Stimulated activated CD4-positive, alpha-beta T cell treated with anti-CD3 and anti-CD28 coated beads, Interleukin-1b, Interleukin-23, amount 100 ng/mL, for 48 hours (primary cell): ENCODE results near the gene ITGA3.

Source experiments
- DNase-seq: peaks from one replicate; pipeline ENCODE4 v3.0.0-alpha.2; 2020

ITGA3 gene

DNA sequence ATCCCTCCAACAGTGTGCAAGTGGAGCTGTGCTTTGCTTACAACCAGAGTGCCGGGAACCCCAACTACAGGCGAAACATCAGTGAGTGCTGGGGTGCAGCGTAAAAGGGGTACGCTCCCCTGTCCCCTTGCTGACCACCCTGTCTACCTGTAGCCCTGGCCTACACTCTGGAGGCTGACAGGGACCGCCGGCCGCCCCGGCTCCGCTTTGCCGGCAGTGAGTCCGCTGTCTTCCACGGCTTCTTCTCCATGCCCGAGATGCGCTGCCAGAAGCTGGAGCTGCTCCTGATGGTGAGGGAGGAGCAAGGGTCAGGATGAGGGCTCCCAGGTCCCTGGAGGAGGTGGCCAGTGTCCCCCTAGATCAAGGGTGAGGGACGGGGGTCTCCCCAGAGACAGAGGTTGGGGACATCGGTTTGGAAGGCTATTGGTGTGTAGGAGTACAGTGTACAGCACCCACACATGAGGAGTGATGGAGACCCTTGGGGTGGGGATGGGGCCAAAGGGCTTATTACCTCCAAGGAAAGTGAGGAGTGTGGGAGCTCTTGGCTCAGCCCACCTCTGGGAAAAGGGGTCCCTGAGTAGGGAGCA lies 19.6 kb downstream of the ITGA3 start:
- DNase-seq: no peak

DNA sequence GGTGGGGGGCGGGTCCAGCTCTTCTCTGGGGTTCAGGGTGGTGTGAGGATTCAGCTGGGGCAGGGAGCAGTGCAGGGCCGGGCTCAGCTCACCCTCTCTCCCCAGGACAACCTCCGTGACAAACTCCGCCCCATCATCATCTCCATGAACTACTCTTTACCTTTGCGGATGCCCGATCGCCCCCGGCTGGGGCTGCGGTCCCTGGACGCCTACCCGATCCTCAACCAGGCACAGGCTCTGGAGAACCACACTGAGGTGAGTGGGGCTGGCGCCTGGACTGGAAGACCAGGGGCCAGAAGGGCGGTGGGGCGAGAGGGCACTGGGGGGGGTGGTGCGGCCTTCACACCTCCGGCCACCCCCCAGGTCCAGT lies 20.3 kb downstream of the ITGA3 start:
- DNase-seq: no peak

DNA sequence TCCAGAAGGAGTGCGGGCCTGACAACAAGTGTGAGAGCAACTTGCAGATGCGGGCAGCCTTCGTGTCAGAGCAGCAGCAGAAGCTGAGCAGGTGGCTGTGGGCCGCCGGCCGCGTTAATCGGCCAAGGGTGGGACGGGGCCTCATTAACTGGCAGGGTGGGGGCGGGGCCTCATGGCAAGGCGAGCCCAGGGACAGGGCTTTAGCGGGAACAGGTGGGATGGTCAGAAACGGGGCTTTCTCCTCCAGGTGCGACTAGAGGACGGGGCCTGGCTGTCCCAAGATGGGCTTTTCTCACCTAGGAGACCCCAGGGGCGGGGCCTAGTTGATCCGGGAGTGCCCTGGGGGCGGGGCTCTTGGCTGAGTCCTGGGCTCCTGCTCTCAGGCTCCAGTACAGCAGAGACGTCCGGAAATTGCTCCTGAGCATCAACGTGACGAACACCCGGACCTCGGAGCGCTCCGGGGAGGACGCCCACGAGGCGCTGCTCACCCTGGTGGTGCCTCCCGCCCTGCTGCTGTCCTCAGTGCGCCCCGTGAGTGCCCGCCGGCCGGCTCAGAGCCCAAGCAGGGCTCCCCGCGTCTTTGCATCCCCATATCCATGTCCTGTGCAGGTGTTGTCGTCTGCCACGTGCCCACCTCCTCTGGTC lies 20.8 kb downstream of the ITGA3 start:
- DNase-seq: no peak

DNA sequence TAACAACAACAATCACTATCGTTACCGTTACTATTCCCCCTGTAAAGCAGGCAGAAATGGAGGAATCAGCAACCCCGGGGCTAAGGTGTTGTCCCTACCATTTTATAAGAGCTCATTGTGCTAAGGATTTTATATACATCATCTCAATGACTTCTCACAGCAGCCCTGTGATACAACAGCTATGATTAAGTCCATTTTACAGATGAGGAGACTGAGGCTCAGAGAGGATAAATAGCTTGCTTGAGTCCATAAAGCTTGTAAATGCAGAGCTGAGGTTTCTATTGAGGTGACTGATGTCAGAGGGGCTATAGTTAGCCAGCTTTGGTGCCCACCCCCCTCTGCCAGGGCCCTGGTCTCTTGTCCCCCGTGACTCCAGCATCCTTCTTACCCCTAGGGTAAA lies 22.5 kb downstream of the ITGA3 start:
- no peak for DNase-seq

DNA sequence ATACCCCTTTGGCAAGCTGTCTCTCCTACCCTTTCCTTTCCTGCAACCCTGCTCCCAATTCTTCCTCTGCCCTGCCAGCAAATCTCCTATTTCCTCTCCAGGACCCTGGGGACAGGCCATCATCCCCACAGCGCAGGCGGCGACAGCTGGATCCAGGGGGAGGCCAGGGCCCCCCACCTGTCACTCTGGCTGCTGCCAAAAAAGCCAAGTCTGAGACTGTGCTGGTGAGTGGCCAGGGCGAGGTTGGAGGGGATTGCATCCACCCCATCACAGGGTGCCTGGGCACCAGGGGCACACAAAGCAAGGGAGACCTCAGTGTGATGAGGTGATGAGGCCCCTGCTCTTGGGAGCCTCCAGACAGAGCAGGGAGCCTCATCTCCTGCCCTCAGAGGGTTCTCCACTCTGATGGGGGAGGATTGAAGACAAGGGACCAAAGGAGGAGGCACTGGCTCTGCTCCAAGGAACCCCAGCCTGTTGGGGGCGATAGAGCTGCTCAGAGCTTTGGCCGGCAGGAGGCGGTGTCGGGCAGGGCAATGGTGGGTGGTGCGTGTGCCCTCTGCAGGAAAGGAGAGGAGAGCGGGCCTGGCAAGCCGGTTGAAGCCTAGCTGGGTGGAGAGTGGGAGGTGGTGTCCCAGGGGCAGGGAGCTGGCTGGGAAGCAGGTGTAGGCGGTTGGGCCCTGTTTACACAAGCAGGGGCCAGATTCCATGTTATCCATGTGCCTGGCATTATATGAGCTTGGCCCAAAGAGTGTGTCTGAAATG lies 23.6 kb downstream of the ITGA3 start:
- no peak for DNase-seq

DNA sequence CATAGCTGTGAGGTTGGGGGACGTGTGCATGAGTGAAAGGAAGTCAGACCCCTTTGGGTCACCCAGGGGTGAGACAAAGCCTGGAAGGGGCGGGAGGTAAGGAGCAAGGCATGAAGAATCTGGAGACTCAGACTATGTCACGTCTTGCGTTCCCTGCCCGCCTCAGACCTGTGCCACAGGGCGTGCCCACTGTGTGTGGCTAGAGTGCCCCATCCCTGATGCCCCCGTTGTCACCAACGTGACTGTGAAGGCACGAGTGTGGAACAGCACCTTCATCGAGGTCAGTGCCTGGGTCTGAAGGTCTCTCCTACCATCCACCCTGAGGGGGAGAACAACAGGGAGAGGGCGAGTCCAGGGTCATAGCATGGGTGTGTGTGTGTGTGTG lies 24.2 kb downstream of the ITGA3 start:
- no peak for DNase-seq

DNA sequence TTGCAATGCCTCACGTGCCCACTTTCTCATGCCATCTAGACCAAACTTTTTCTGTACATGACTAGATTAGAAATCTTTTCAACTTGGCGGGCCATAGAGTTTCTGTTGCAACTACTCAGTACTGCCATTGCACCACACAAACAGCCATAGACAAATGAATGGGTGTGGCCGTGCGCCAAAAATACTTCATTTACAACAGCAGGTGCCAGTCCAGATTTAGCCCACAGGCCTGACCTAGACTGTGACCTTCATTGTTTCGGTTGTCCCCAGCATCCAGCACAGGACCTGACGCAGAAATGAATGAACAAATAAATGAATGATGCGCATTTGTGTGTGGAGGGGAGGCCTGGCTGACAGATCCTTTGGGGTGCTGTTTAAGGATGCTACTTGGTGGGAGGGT lies 24.9 kb downstream of the ITGA3 start:
- DNase-seq: no peak

DNA sequence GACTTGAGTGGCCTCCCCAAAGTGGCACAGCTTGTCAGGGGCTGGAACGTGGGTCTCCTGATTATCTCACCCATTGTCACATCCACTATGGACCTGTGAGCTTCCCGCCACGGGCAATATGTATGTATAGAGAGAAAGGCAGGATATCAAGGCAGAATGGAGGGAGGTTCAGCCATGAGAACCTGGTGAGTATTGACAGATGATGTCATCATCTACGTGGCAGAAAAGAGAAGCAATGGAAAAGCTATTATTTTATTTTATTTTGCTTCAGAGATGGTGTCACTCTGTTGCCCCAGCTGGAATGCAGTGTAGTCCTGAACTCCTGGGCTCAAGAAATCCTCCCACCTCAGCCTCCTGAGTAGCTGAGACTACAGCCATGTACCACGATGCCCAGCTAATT lies 25.8 kb downstream of the ITGA3 start:
- DNase-seq: no peak

DNA sequence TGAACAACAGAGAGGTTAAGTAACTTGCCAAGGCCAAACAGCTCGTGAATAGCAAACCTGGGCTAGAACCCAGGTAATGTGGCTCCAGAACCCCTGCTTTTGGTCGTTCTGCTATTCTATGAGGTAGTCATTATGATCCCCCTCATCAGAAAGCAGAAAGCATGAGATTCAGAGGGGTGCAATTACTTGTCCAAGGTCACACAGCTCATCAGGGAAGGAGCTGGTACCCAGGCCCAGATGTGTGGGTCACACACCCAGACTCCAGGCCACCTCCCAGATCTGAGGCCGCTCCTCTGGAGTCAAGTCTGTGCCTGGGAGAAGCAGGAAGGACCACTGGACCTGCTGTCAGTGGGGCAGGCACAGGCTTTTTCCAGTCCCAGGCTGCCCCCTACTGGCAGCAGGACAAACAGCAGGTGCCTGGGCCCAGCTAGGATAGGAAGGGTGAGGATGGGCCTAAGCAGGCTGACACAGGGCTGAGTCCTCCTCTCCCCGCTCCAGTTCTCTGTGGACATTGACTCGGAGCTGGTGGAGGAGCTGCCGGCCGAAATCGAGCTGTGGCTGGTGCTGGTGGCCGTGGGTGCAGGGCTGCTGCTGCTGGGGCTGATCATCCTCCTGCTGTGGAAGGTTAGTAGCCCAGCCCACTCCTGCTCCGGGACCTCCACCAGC lies 31.5 kb downstream of the ITGA3 start:
- peak; percentile 78 for DNase-seq

DNA sequence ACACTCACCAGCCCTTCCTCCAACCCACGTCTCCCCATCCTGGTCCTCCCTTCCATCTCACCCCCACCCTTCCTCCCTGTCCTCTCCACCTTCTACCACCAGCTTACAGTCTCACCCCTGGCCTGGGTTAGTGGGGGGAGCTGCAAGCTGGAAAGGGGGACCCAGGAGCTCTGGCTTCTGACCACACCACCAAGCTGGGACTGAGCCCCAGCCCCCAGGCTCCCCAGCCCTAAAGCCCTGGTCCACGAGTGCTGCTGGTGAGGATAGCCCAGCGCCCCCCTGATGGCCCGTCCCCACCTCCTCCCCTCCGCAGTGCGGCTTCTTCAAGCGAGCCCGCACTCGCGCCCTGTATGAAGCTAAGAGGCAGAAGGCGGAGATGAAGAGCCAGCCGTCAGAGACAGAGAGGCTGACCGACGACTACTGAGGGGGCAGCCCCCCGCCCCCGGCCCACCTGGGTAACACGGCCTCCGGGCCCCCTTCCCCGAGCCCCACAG lies 32.0 kb downstream of the ITGA3 start:
- DNase-seq: no peak

DNA sequence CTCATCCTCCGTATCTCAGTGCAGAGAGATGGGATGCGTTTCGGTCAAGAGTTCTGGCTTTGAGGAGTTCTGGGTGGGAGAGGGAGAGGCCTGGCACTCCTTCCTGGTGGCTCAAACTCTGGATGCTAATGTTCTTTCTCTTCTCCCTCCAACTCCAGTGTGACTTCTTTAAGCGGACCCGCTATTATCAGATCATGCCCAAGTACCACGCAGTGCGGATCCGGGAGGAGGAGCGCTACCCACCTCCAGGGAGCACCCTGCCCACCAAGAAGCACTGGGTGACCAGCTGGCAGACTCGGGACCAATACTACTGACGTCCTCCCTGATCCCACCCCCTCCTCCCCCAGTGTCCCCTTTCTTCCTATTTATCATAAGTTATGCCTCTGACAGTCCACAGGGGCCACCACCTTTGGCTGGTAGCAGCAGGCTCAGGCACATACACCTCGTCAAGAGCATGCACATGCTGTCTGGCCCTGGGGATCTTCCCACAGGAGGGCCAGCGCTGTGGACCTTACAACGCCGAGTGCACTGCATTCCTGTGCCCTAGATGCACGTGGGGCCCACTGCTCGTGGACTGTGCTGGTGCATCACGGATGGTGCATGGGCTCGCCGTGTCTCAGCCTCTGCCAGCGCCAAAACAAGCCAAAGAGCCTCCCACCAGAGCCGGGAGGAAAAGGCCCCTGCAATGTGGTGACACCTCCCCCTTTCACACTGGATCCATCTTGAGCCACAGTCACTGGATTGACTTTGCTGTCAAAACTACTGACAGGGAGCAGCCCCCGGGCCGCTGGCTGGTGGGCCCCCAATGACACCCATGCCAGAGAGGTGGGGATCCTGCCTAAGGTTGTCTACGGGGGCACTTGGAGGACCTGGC lies 33.3 kb downstream of the ITGA3 start:
- no peak for DNase-seq

DNA sequence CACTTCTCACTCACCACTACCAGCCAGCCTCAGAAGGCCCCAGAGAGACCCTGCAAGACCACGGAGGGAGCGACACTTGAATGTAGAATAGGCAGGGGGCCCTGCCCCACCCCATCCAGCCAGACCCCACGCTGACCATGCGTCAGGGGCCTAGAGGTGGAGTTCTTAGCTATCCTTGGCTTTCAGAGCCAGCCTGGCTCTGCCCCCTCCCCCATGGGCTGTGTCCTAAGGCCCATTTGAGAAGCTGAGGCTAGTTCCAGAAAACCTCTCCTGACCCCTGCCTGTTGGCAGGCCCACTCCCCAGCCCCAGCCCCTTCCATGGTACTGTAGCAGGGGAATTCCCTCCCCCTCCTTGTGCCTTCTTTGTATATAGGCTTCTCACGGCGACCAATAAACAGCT lies 34.2 kb downstream of the ITGA3 start:
- no peak for DNase-seq

DNA sequence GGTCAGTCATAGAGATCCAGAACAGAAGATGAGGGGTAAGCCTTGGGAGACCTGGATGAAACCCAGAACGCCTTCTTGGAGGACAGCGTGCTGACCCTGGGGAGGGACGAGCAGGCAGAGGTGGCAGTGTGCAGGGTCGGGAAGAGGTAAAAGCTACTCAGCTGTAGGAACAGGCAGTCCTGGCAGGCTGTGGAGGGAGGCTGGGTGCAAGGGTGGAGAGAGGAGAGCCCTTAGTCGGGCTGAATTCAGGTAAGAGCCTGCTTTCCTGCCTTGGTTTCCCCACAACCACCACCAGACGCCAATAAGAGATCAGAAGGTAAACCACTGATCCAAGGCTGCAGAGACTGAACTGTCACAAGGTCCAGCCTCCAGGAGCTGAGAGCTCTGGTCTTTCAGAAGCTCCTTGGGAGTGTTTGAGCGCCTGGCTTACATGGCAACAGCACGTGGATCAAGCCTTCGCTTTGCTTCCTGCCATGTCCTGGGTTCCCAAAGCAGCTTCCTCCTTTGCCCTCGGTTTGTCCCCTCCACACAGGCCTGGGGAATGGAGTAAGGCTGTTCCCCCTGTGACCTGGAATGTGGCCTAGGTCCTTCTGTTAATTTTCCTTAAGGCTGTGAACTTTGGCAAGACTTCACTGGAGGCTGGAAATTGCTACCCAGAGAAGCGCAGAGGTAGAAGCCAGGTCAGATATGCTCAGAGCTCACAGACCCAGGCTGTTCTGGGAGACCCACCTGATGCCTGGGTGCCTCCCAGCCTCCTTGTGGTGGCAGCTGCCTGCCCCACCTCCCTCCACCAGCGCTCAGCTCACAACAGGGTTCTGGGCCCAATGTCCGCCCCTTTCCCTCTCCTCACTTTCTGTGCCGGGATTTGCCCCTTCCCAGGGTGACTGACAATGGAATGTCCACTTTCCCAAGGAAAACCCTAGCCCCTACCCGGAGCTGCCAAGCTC lies 35.3 kb downstream of the ITGA3 start:
- DNase-seq: no peak

DNA sequence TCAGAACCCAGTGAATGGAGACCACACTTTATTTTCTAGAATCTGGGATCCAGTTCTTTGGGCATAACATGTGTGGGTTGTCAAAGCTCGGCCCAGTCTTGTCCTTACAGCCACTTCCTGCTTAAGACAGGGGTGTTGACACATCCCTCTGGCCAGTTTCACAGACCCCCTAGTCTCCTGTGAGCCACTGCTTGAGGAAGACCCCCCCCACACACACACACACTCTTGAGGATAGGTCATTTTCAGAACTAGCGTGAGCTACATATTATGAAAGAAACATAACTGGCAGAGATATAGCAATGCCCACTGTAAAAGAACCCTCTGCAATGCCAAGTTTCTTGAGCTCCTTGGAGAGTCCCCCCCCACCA lies 36.0 kb downstream of the ITGA3 start:
- no peak for DNase-seq

DNA sequence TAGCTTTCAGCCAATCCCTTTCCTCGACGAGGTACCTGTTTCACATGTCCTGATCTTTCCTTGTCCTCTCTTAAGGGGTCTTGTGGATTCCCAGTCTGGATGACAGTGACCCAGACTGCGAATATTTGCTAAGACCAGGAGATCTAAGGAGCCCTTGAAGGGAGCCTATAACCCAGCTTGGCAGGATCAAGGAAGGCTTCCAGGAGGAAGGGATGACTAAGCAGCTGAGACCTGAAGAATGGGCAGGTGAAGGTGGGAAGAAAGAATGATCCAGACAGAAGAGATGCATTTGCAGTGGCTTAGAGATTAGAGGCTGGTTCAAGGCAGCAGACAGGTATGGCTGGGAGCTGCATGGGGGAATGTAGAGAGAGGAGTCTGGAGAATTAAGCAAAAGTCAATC lies 37.3 kb downstream of the ITGA3 start:
- DNase-seq: no peak

DNA sequence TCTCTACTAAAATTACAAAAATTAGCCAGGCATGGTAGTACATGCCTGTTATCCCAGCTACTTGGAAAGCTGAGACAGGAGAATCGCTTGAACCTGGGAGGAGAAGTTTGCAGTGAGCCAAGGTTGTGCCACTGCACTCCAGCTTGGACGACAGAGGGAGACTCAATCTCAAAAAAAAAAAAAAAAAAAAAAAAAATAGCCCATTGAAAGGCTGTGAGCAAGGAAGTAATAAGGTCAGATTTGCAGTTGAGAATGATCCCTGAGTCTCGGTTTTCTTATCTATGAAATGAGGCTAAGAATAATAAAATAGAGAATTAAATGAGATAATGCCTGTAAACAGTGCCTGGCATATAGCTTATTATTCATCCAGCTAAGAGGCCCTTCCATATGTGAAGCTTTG lies 37.9 kb downstream of the ITGA3 start:
- DNase-seq: no peak

DNA sequence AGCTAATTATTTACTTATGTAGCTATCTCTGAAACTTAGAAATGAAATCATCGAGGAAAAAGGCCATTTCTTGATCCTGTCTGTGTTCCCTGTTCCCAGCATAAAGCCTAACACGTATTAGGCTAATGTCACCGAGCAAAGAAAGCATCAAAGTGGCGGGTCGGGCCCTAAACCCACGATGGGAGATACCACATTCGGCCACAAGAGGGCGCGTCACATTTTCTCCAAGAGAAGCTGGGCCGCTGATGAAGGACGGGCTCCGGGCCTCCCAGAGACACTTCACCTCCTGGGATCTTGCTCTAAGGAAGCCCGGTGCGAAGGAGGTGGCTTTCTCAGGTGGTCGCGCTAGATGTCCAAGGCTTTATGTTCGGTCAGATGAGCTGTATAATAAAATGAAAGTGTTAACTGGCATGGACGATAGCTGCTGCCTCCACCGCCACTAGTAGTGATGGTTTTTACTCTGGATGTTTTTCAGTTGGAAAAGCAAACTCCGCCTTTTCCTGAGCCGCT lies 38.4 kb downstream of the ITGA3 start:
- peak; percentile 87 for DNase-seq

DNA sequence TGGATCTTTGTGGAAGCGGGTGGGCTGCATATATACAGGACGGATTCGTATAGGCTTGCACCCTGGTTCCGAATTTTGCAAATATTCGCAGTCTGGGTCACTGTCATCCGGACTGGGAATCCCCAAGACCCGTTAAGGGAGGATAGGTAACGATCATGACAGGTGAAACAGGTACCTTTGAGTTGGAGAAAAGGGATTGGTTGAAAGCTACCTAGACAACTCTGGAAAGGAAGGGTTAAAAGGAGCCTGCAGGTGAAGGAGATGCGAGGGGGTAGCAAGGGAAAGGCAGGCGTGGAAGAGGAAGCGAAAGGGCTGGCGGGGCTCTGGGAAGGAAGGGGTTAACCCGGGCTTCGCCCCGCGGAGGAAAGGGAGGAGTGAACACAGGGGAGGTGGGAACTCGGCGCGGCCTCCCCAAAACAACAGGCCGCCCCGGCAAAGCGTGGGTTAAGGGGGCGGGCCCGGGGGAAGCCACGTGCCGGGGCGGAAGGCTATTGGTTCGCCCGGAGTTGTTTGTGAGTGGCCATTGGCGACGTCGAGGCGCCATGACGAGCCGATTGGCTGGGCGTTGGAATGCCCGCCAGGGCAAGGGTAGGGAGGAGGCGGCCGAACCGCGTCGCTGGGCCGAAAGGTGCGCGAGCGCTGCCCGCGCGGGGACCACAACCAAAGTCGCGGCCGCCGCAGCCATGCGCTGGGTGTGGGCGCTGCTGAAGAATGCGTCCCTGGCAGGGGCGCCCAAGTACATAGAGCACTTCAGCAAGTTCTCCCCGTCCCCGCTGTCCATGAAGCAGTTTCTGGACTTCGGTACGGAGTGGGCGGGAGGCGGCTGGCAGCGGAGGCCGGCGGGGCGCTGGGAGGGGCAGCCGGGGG lies 39.1 kb downstream of the ITGA3 start, which contains the start of gene PDK2:
Gene PDK2 (plus strand): TSS at position 599 of the 867 bp plus-strand sequence. CDS start 85 bp downstream, at position 684.
- peak; percentile 95 for DNase-seq

DNA sequence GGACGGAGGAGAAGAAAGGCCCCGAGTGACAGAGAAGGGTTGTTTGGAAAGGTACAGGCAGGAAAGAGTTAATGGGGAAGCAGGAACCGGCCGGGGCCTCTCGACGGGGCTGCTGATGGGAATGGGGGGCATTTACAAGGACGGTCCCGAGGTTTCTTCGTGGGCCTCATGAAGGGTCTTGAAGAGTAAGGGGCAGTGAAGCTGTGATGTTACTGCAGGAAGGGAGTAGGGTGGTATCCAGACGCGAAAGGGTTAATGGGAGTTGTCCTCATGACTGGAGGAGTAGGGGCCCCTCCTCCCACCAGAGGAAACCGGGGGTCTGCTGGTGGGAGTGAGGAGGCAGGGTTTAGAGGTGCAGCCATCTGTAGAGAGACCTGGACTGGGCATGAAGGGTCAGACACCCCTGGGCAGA lies 39.7 kb downstream of the ITGA3 start:
- no peak for DNase-seq

DNA sequence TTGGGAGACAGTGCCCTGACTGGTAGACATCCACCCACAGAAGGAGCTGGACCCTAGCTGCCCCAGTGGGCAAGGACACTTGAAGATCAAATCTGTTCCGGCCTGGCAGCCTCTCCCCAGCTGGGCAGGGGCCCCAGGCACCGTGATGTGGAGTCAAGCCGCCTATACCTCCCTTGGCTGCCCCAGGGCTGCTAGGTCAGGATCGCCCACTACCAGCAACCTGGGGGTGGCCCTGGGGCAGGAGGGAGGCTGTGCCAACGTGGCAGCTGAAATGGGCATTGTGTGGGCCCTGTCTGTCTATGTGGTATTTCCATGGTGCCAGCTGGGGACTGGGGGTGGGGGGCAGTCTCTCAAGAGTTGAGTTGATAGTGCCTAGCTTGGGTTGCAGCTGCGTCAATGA lies 40.2 kb downstream of the ITGA3 start:
- no peak for DNase-seq
